Psoas muscle (tissue), 8 donors: ENCODE results near the gene CREB3. TPM values are rescaled to one million over a fixed set of nuclear protein-coding genes. Genes with fewer than 3 reads are reported as not detected.

Source experiments
- ATAC-seq, 4 donors: fragments of 200-7000 bp; cut with Tn5 transposase; one replicate each; pipeline ENCODE4 v1.9.1; 2020; ENCODE audit warnings: moderate library complexity in 3 of 4, mild to moderate bottlenecking in 2 of 4
- DNase-seq, 2 donors: peaks; one replicate each; pipeline ENCODE4 v3.0.0-alpha.2; 2020
- H3K27ac ChIP-seq: fragments of 200-600 bp; one replicate; pipeline ENCODE4 v1.8.0; 2022
- H3K27me3 ChIP-seq, 3 donors: fragments of 200-600 bp in 1 of 3; one replicate each; pipeline versions ENCODE4 v1.6.1 to v1.8.0; 2013 to 2022; ENCODE audit warnings: low read length in 2 of 3, mild to moderate bottlenecking in 2 of 3, moderate library complexity in 1 of 3; ENCODE audit not compliant: insufficient read depth in 3 of 3
- H3K36me3 ChIP-seq, 2 donors: fragments of 200-600 bp in 1 of 2; one replicate each; pipeline versions ENCODE4 v1.6.1 to v1.8.0; 2013 to 2022; ENCODE audit warnings: low read depth in 1 of 2, mild to moderate bottlenecking in 1 of 2, moderate library complexity in 1 of 2; ENCODE audit not compliant: insufficient read depth in 1 of 2
- H3K4me1 ChIP-seq: fragments of 200-600 bp; one replicate; pipeline ENCODE4 v1.8.0; 2022
- H3K4me3 ChIP-seq: fragments of 200-600 bp; one replicate; pipeline ENCODE4 v1.8.0; 2022; ENCODE audit warnings: mild to moderate bottlenecking
- H3K9me3 ChIP-seq: fragments of 200-600 bp; one replicate; pipeline ENCODE4 v1.8.0; 2022
- WGBS, 3 donors: extraction: QIAGEN DNeasy Blood & Tissue Kit; methylation state at CpG; one replicate each; pipeline versions ENCODE4 v1.1.6 to v1.1.7; 2013; 5-methylcytosine and 5-hydroxymethylcytosine counted together
- intact Hi-C, 2 donors: fragments of 100-400 bp; cut with DNase I; formaldehyde crosslinking; loops; one replicate each; pipeline versions ENCODE4 v1.11.0 to v1.14.2; 2022
- polyA plus RNA-seq, 3 donors: library from polyadenylated mRNA; stranded (reverse); fragments of 200-250 nt; gene quantifications; one replicate each; pipeline ENCODE4 v1.2.3, GENCODE V29; 2013
- total RNA-seq, 4 donors: library from RNA; stranded (reverse); fragmentation: NEBNext Ultra II Directional in 2 of 4; extraction: Animal tissue kit (Norgen Biotek cat#: 25700) in 2 of 4; gene quantifications; one replicate each; pipeline versions ENCODE4 v1.2.1 to v1.2.4, GENCODE V29; 2021 to 2023
- TF ChIP-seq, protein P1 (sequence below): fragments of 200-600 bp; IDR thresholded peaks from one replicate; pipeline ENCODE4 v1.8.0; 2022; ENCODE audit warnings: antibody characterized with exemption
- donor health status: healthy with polysubstance abuse.
- donor health status: DM: no; HTN: no; CAD: no; lungs with moderate emphysema.
- donor health status: Bipolar disorder and iron deficiency.
- donor health status: healthy.
- donor health status: DM: yes; HTN: yes; CAD: no.
- donor health status: DM: no; HTN: no; CAD: no.
- donor health status: DM: no; HTN: no; CAD: no.
- donor health status: DM: yes; HTN: yes; CAD: no.

Gene CREB3
- total and polyA plus RNA-seq, 7 donors: 16.1 to 55.1 (median 21.3) TPM

DNA sequence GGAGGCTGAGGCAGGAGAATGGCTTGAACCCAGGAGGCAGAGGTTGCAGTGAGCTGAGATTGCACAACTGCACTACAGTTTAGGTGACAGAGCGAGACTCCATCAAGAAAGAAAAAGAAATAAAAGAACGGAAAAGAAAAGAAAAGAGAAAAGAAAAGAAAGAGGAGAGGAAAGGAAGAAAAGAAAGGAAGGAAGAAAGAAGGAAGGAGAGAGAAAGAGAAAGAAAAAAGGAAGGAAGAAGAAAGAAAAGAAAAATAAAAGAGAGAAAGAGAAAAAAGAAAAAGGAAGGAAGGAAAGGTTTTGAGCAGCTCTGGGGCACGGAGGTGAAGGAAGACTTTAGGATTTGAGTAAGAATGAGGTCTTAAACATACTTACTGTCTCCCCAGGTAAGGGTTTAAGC, 18.9 kb upstream of the CREB3 start:
- intact Hi-C loops: no loop called here
- 91 to 96% (median 94%) methylated on average over 3 of the region's 3 CpGs for WGBS, 3 donors
- peaks cover 24 to 99% of the 10 kb centered on the region in 2 donors for H3K36me3 ChIP-seq

DNA sequence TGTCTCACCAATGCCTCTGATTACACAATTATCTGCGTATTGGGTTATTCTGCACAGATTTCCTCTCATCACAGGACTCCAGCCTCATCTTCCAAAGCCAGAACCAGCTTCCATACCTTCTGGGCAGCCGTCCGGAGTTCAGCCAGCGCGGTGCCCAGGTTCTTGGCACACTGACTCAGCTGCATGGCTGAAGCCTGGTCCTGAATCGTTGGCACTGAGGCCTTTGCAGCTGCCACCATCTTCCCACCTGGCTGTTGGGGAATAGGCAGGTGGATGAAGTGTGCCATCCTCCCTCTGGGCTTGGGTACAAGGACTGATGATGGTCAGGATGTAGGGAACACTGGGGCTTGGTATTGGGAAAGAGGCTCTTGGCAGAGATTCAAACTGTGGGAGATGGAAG, 18.3 kb upstream of the CREB3 start:
- Histone ChIP-seq H3K9me3 (no peaks in the 10 kb centered on the region), H3K36me3 (peaks cover 27 to 99% of the 10 kb centered on the region in 2 donors), H3K4me3 (no peak overlapping the region), H3K27me3 (no peaks in the 10 kb centered on the region), H3K27ac (no peak overlapping the region), H3K4me1 (no peaks in the 10 kb centered on the region)
- TF ChIP-seq, protein P1, sequence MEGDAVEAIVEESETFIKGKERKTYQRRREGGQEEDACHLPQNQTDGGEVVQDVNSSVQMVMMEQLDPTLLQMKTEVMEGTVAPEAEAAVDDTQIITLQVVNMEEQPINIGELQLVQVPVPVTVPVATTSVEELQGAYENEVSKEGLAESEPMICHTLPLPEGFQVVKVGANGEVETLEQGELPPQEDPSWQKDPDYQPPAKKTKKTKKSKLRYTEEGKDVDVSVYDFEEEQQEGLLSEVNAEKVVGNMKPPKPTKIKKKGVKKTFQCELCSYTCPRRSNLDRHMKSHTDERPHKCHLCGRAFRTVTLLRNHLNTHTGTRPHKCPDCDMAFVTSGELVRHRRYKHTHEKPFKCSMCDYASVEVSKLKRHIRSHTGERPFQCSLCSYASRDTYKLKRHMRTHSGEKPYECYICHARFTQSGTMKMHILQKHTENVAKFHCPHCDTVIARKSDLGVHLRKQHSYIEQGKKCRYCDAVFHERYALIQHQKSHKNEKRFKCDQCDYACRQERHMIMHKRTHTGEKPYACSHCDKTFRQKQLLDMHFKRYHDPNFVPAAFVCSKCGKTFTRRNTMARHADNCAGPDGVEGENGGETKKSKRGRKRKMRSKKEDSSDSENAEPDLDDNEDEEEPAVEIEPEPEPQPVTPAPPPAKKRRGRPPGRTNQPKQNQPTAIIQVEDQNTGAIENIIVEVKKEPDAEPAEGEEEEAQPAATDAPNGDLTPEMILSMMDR: no peak
- ATAC-seq (no peak), DNase-seq (no peak)
- intact Hi-C loops: no loop called here
- 75 to 88% (median 78%) methylated on average over 6 of the region's 6 CpGs for WGBS, 3 donors

More for the DNA sequence above, 18.9 kb upstream of the CREB3 start:
- no peaks in the 10 kb centered on the region for H3K4me1 ChIP-seq
- no peaks in the 10 kb centered on the region for H3K9me3 ChIP-seq
- TF ChIP-seq, protein P1: no peak
- no peak overlapping the region for H3K27ac ChIP-seq
- no peak for DNase-seq
- ATAC-seq: no peak
- no peak overlapping the region for H3K4me3 ChIP-seq
- no peaks in the 10 kb centered on the region for H3K27me3 ChIP-seq

DNA sequence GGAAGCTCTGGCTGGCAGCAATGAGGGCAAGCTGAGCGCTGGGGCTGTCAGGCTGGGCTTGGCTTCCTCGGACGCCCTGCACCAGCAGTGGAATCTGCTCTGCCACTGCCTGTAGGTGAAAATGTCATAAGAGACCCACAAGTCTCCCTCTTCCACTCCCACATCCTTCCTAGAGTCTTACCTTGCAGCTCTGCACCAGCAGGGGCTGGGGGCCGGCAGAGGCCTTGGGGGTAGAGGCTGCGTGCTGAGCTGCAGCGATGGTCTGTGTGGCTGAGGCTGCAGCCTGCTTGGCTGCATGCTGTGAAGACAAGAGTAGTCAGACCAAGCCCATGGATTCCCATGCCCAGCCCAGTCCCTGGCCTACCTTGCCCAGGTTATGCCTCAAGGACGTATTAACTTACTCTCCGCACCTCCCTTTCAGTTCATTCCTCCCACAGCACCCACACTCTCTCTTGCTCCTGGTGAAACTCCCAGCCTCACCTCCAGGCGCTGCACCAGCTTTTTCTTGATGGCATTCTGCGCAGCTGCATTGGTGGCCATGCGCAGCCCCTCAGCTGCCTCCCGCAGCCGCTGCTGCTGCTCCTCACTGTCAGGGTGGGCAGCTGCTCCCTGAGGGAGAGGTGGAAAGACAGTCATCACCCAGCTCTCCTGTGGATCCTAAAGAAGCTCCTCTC, 17.8 kb upstream of the CREB3 start:
- TF ChIP-seq, protein P1: no peak
- Histone ChIP-seq H3K9me3 (no peaks in the 10 kb centered on the region), H3K27ac (no peak overlapping the region), H3K36me3 (peaks cover 31 to 100% of the 10 kb centered on the region in 2 donors), H3K27me3 (no peaks in the 10 kb centered on the region), H3K4me3 (no peak overlapping the region), H3K4me1 (no peaks in the 10 kb centered on the region)
- intact Hi-C loops: no loop called here
- no peak for DNase-seq
- ATAC-seq: no peak
- 94 to 97% (median 95%) methylated on average over 12 to 13 of the region's 13 CpGs for WGBS, 3 donors

DNA sequence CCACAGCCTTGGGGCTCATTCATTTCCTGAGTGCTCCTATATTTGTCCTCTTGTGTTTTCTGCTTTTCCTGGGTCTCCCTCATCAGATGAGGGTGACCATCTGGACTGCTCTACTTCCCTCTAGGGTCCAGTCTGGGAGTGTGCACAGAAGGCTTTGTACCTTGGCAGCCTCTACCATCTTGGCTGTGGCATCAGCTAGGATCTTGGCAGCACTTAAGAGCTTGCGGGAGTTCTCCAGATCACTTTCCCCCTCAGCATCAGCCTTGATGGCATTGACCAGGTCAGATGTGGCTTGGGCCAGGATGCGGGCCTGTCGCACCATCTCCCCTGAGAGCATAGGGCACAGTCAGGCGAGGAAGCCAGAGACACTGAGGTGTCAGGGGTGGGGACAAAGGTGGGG, 16.2 kb upstream of the CREB3 start:
- ATAC-seq: peak in 3 of 4 donors; percentile 50 to 82 (median 63)
- intact Hi-C loops: no loop called here
- TF ChIP-seq, protein P1: no peak
- peaks cover 32 to 100% of the 10 kb centered on the region in 2 donors for H3K36me3 ChIP-seq
- no peaks in the 10 kb centered on the region for H3K27me3 ChIP-seq
- no peak overlapping the region for H3K27ac ChIP-seq
- H3K9me3 ChIP-seq: no peaks in the 10 kb centered on the region
- DNase-seq: no peak
- H3K4me1 ChIP-seq: no peaks in the 10 kb centered on the region
- H3K4me3 ChIP-seq: no peak overlapping the region
- 46 to 76% (median 48%) methylated on average over 4 of the region's 4 CpGs for WGBS, 3 donors
